Right lobe of liver (tissue), 4 donors: ENCODE data around the gene NPM1.

Source experiments
- CTCF ChIP-seq, 4 donors: fragments of 200-600 bp in 3 of 4; fragments of 450-650 bp in 1 of 4; IDR thresholded peaks; one replicate each; pipeline versions ENCODE4 v1.5.1 to v1.8.0; 2016 to 2022; ENCODE audit warnings: antibody characterized with exemption in 4 of 4, mild to moderate bottlenecking in 2 of 4
- POLR2A ChIP-seq: fragments of 450-650 bp; IDR thresholded peaks from one replicate; pipeline ENCODE4 v1.6.1; 2017; ENCODE audit warnings: antibody characterized with exemption, mild to moderate bottlenecking
- donor health status: DM: no; HTN: no; CAD: no.
- donor health status: DM: no; HTN: no; CAD: no.
- donor health status: DM: no; HTN: yes; CAD: no.

DNA sequence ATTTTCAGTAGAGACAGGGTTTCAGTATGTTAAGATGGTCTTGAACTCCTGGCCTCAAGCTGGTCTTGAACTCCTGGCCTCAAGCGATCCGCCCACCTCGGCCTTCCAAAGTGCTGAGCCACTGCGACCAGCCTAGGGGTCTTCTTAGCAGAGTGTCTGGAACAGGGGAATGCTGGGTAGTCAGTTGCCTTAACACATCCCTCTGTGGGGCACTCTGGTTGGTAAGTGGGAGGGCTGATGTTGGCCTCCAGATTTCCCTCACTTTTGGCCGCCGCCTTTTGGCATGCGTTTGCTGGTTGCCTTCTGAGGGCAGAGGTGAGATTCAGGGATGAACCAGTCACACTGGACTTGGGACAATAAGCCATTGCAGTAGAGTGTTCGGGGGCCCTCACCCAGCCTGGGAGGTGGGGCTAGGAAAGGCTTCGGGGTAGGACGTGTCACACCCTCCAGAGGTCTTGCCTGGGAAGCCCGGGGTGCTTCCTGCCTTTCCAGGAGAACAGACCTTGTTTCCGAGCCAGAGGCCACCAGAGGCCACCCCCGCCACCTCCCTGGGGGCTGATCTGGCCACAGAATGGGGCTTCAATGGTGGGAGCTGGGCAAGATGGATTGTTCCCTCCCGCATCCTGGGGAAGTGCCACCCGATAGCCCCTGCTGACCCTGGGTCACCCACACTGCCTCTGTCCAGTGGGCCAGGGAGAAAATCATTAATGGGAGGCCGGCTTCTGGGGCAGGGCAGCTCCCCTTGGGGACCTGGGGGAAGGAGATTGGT lies 45.1 kb downstream of the NPM1 start:
- TF ChIP-seq CTCF (IDR thresholded peaks at IDR 0.05) (no peak), POLR2A (no peak)
